ENCODE results near the gene APOBEC3G. TPM values are rescaled to one million over a fixed set of nuclear protein-coding genes. Genes with fewer than 3 reads are reported as not detected.
"Not testable (repeated sequence)": the region's sequence is repeated elsewhere in the genome, so short reads cannot be mapped to it uniquely, and the experiment has no call there.

APOBEC3G gene
- polyA plus RNA-seq, 4 donors = 6.8 to 10.2 (median 7.6) TPM

DNA sequence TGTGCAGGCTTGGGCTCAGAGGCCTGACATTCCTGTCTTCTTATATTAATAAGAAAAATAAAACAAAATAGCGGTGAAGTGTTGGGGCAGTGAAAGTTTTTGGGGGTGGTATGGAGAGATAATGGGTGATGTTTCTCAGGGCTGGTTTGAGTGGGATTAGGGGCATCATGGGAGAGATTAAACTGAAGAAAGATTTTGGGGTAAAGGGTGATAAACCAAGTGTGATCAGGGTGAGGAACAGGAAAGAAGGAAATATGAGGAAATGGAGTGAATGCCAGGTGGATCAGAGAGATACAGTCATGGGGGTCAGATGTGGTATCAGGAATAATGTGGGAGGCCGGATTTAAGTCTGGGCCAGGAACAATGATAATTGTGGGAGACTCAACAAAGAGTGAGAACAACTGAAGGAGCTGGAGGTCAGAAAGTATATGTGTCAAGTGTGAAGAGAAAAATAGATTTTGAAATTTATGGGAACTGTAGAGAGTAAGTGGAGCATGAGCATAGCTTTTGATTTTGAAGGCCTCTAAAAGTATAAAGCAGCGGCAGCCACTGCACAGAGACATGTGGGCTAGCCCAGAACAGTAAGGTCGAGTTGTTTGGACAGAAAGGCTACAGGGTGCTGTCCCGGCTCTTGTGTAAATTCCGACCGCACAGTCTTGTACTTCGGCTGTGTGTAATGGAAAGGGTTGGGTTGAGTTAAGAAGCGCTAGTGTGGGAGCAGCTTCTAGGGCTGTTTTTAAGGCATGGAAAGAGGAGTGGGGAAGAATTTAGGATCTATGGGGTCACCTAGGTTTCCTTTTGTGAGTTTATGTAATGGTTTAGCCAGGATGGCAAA lies 10.4 kb upstream of the APOBEC3G start:
- not testable (repeated sequence) for DNase-seq (ENCODE audit: low read depth in 4 of 4, low spot score in 3 of 4)

DNA sequence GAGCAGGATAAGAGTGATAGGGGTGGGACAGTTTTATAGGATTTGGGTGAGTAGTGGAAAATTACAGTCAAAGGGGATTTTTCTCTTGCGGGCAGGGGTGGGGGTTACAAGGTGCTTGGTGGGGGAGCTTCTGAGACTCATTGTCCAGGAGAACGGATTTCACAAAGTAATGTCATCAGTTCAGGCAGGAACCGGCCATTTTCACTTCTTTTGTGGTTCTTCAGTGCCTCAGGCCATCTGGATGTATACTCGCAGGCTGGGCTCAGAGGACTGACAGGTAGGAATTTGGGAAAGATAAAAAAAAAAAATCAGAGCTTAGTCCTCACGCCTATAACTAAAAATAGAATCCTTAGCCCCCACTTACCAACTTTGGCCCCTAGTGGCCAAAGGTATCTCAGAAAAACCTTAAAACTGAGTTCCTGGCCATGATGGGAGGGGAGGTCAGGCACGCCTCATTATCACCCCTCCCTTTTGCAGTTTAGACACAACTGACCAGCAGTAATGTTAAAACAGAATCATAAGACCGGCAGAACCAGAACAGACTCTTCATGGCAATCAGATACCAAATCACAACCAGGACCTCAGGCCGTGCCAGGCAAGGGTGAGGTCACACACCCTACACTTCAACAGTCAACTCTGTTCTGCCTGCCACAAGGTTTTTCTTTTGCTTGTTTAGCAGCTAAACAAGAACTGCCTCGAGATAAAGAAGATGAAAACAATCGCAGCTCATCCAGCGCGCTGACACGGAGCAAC lies 8.9 kb upstream of the APOBEC3G start:
- DNase-seq (ENCODE audit: low read depth in 4 of 4, low spot score in 3 of 4) = no peak

DNA sequence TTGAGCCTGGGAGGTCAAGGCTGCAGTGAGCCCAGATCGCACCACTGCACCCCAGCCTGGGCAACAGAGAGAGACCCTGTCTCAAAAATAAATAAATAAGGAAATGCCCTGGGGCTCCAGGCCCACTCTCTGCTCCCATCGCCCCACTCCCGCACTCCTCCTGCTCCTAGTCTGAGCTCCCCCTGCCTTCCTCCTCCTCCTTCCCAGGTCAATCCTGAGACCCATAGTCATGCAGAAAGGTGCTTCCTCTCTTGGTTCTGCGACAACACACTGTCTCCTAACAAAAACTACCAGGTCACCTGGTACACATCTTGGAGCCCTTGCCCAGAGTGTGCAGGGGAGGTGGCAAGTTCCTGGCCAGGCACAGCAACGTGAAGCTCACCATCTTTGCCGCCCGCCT lies 6.9 kb upstream of the APOBEC3G start:
- DNase-seq (ENCODE audit: low read depth in 4 of 4, low spot score in 3 of 4) = no peak

DNA sequence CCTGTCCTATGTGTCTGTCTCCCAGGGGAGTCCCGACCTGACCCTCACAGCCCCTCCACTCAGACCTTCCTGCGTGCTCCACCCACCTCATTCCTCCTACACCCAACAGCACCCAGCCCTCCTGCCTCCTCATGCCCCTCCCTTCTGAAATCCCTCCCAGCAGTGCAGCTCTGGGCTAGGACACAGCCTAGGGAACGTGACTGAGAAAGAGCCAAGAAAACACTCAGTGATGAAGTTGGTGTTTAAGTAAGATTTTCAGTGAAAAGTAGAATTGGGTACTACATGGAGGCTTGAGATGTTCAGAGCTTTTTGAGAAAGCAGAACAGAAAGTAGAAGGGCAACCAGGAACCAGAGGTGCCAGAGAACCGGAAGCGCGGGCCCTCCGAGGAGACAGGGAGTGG lies 4.5 kb upstream of the APOBEC3G start:
- not testable (repeated sequence) for DNase-seq (ENCODE audit: low read depth in 4 of 4, low spot score in 3 of 4)

DNA sequence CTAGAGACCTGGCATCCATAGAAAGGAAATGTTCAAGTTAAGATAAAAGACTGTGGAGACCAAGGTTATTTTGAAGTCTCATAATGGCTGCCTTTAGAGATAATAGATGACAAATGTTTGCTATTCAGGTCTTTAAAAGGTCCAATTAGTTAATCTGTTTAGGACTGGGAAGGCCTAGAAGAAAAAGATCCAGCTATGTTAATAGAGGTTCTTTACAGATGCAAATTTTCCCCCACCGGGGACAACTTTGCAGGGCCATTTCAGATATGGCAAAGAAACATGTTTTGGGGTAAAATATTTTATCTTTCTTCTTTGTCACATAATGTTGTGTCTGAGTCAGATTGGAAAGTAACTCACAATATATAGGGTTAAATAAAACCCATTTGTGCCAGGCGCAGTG lies 3.1 kb upstream of the APOBEC3G start:
- DNase-seq (ENCODE audit: low read depth in 4 of 4, low spot score in 3 of 4) = no peak

DNA sequence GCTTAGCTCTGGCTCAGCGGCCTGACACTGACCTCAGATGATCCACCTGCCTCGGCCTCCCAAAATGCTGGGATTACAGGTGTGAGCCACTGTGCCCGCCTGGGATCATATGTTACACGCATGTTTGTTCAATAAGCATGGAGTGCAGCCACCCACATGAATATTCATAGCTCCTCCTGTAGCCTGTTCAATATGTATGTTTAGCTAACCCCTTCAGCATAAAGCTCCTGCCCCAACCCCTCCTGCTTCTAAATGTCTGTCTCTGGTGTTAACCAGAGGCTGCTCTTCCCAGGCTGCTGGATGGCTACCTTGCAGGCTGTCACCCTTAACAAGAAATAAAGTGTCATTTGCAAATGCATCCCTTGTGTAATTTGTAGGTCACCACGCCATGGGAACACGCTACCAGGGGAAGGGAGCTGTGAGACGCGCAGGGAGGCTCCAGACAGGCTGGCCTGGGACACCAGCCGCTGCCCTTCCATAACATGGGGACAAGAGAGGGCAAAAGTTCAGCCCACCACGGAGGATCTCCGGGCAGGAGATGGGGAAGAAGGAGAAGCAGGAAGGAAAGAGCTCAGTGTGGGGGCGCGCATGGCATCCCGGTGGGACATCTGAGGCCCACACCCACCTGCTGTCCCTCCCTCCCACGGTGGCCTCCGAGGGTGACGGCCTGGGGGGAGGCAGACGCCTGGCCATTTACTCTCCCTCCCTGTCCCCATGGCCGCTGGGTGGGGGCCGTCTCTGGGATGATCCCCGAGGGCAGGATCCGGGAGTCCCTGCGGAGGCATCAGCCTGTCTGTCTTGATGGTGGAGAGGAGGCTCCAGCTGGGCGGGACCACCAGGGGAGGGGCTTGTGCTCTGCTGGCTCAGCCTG lies 685 bp upstream of the APOBEC3G start:
- DNase-seq (ENCODE audit: low read depth in 4 of 4, low spot score in 3 of 4) = not testable (repeated sequence)

DNA sequence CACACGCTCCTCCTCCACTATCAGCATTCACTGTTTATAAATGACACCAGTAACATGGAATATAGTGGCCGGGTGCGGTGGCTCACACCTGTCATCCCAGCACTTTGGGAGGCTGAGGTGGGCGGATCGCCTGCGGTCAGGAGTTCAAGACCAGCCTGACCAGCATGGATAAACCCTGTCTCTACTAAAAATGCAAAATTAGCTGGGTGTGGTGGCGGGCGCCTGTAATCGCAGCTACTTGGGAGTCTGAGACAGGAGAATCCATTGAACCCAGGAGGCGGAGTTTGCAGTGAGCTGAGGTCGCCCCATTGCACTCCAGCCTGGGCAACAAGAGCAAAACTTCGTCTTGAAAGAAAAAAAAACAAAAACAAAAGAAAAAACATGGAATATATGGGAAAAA lies 837 bp downstream of the APOBEC3G start:
- not testable (repeated sequence) for DNase-seq (ENCODE audit: low read depth in 4 of 4, low spot score in 3 of 4)

DNA sequence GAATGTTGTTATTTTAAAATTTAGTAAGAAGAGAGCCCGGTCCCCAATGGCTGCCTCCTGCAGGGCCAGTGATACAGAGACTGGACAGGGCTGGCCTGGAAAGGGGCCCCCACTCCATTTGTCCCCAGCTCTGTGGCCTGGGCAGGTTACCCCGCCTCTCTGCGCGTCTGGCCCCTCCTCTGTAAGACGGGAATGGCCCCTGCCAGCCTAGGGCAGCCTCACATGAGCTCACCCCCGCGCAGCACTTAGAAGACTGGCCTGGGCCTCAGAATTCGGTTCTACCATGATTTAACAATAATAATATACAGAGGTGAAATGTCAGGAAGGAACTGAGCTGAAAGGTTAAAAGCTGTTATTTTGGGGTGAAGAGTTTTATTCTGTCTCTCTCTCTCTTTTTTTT lies 1.3 kb downstream of the APOBEC3G start:
- DNase-seq (ENCODE audit: low read depth in 4 of 4, low spot score in 3 of 4) = no peak

DNA sequence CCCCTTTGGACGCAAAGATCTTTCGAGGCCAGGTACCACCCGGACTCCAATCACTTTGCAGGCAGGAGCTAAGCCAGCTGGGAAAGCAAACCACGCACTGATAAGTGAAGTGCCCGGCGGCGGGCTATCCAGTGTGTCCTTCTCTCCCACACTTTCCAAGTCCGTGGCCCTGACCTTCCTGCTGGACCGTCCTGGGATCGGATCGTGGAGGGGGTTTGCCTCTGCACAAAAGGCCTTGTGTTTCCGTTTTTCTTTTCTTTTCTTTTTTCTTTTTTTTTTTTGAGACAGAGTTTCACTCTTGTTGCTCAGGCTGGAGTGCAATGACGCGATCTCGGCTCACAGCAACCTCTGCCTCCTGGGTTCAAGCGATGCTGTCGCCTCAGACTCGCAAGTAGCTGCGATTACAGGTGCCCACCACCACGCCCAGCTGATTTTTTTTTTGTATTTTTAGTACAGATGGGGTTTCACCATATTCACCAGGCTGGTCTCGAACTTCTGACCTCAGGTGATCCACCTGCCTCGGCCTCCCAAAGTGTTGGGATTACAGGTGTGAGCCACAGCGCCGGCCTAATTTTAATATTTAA lies 2.1 kb downstream of the APOBEC3G start:
- DNase-seq (ENCODE audit: low read depth in 4 of 4, low spot score in 3 of 4) = not testable (repeated sequence)

DNA sequence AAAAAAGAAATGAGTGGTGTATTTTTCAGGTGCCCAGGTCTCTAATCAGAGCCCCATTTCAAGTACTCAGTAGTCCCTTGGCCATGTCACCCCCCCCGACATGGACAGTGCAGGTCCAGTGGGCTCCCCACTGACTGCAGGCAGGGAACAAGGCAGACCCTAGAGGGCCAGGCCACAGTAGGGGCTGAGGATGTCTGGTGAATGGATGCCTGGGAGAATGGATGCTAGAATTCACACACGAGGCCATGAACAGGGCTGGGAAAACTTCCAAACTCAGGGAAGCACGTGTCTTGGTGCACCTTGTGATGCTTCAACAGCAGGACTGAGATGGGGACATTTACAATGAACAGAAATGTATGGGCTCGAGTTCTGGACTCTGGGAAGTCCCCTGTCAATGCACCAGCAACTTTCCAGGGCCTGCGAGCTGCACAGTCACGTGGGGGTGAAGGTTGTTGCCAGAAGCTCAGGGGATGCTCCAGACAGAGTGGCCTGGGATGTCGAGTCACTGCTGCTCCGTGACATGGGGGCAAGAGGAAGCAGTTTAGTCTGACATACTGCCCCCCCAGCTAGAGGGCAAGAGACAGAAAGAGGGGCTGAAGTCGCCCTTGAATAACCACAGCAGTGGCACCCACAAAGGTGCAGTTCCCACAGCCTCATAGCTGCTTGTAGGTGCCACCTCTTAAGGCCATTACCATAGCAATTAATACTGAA lies 3.1 kb downstream of the APOBEC3G start:
- no peak for DNase-seq (ENCODE audit: low read depth in 4 of 4, low spot score in 3 of 4)

DNA sequence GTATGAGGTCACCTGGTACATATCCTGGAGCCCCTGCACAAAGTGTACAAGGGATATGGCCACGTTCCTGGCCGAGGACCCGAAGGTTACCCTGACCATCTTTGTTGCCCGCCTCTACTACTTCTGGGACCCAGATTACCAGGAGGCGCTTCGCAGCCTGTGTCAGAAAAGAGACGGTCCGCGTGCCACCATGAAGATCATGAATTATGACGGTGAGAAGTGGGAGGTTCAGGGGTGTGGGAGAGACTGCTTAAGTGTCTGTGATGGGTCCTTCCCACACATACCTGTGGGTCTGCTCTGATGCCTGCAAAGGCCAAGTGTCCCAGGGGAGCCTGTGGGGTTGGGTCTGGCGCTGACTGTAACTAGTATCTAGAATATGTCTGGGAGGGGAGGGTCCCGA lies 3.9 kb downstream of the APOBEC3G start:
- no peak for DNase-seq (ENCODE audit: low read depth in 4 of 4, low spot score in 3 of 4)

DNA sequence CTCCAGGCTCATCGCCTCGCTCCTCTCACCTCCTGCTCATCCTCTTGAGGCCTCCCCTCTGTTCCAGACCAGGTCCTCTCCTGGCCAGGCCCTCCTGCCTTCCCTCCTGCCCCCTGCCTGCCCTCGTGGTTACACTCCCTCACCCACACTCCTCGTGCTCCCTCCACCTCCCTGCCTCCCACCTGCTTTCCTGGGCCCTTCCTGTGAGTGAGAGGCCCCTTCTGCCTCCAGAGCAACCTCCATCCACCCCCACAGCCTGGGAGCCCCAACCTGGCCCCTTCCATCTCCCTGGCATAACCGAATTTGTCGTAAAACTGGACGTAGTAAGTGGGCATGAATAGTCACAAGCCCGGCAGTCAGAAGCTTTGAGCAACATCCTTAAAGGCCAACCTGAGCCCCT lies 4.5 kb downstream of the APOBEC3G start:
- DNase-seq (ENCODE audit: low read depth in 4 of 4, low spot score in 3 of 4) = no peak

DNA sequence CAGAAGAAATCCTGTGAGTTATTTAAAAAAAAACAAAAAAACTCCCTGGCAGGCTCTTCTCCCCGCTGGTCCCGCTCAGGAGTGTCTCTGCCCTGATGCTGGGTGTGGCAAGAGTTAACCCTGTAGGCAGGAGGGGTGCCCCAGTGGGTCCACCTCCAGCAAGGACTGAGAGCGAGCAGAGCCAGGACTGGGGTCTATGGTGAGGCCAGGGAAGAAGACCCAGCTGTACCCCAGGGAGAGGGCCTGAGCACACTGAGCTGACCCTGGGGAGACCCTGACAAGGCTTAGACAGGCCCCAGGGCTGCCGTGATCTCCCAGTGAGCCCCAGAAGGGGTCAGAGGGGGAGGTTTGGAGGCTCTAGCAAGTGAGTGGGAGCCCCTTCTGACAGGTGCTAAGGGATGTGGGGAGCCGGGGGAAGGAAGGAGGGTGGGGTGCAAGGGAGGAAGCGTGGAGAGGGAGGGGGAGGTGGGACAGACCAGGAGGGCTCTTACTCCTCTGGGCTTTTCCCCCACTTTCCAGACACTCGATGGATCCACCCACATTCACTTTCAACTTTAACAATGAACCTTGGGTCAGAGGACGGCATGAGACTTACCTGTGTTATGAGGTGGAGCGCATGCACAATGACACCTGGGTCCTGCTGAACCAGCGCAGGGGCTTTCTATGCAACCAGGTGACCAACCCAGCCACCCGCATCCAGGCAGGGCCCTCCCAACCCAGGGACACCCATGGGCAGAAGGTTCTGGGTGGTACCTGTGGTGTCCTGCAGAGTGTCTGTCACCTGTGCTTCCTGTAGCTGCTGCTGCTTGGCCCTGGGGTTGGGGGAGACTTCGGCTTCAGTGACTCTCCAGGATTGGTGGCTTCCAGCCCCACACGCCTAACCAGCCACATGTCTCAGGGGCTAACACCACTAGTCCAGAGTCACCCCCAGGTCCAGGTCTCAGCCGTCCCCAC lies 6.4 kb downstream of the APOBEC3G start:
- DNase-seq (ENCODE audit: low read depth in 4 of 4, low spot score in 3 of 4) = no peak

DNA sequence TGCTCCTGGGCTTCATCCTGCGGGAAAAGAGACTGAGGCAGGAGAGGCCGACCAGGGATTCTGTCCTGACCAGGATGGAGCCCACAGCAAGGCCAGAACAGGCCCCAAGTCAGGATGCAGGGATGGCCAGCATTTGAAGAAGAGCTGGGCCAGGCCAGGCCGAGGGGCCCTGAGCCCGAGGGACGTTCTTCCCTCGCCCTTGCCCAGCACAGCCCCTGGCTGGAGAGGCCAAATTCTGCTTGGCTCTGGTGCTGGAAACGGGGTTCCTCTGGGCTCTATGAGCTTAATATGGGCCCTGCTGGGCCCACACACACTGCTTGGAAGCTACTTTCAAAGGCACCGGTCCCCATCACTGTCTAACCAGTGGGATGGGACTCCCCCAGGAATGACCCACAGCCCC lies 7.6 kb downstream of the APOBEC3G start:
- DNase-seq (ENCODE audit: low read depth in 4 of 4, low spot score in 3 of 4) = no peak

DNA sequence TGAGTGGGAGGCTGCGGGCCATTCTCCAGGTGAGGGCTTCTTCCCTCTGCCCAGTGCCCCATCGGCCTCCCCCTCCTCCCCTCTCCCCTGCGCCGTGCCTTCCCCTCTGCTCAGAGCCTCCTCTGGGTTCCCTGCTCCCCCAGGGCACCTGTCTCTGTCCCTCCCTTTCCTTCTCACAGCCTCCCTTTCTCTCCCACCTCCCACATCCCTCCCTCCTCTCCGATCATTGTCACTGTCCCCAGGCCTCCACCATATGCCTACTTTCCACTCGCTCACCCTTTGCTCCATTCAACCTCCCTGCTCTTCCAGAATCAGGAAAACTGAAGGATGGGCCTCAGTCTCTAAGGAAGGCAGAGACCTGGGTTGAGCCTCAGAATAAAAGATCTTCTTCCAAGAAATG lies 10.0 kb downstream of the APOBEC3G start:
- no peak for DNase-seq (ENCODE audit: low read depth in 4 of 4, low spot score in 3 of 4)

DNA sequence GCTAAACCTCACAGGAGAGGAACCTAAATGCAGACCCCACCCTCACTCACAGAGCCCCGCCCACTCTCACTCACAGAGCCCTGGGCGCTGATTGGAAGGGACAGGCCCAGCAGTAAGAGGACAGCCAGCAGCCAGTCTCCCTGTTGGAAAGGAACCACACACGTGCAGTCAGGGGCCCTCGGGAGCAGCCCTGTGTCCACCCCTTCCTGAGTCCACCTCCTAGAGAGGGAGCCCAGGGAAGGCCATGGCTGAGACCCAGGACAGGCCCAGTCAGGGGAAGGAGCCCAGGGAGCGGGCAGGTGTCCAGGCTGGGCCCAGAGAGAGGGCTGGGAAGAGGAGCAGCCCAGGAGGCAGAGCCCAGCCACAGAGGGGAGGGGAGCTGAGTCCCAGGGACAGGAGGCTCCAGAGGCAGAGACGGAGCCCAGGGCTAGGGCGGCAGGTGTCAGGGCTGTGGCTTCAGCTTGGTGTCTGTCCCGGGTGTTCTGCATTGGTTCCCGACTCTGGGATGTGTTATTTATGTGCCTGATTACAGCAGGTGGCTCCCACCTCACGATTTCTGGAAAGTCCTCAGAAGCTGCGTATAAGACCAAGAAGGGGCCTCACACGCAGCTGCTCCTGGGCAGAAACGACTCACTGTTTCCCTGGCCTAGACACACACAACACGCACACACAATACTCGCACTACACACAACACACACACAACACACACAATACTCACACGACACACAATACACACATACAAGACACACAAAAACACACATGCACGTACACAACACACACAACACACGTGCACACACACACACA lies 11.0 kb downstream of the APOBEC3G start:
- no peak for DNase-seq (ENCODE audit: low read depth in 4 of 4, low spot score in 3 of 4)

DNA sequence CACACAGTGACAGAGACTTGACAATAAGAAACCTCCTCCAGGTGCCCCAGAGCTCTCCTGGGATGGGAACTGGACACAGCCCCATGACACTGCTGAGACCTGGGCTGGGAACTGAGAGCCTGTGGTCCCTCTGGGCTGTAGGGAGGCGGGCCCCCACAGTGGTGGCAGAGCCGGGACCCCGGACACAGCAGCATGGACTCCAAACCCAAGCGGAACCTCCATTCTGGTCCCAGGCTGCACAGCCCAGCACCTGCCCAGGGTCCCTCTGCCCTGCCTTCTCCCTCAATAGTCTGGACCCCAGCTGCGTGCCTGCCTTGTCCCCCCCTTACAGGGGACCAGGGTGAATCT lies 11.6 kb downstream of the APOBEC3G start:
- no peak for DNase-seq (ENCODE audit: low read depth in 4 of 4, low spot score in 3 of 4)

DNA sequence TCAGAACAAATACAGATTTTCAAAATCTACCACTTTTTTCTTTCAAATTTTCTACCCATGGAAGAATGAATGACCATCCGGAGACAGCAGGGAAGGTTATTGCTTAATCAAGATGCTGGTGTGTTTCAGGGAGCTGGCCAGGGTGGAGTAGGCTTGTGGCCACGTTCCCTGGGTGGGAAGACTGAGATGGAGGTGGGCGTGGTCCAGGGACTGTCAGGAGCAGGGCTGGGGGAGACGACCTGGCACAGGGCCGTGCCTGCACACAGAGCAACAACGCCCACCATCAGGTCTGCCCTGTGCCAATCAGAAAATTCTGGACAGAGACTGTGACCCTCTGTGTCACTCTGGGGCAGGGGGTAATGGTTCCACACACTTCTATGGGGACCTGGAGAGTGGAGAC lies 12.9 kb downstream of the APOBEC3G start:
- DNase-seq (ENCODE audit: low read depth in 4 of 4, low spot score in 3 of 4) = no peak

Data from left renal pelvis (tissue), 4 donors.